Sigmoid colon (tissue), 7 donors: ENCODE data around the gene ASPM. TPM values are rescaled to one million over a fixed set of nuclear protein-coding genes. Genes with fewer than 3 reads are reported as not detected.

ENCODE experiments used
- DNase-seq: peaks from one replicate; pipeline ENCODE4 v3.0.0-alpha.2; 2019
- H3K27ac ChIP-seq, 4 donors: fragments of 200-600 bp; sonication (generic); one replicate each; pipeline ENCODE4 v1.5.1; 2016 to 2019; ENCODE audit warnings: mild to moderate bottlenecking in 1 of 4
- H3K27me3 ChIP-seq, 3 donors: fragments of 200-600 bp; sonication (generic); one replicate each; pipeline ENCODE4 v1.5.1; 2019; ENCODE audit warnings: mild to moderate bottlenecking in 1 of 3
- H3K36me3 ChIP-seq, 4 donors: fragments of 200-600 bp; sonication (generic); one replicate each; pipeline ENCODE4 v1.5.1; 2016 to 2019
- H3K4me1 ChIP-seq, 4 donors: fragments of 200-600 bp; sonication (generic); one replicate each; pipeline ENCODE4 v1.5.1; 2017 to 2019
- H3K4me3 ChIP-seq, 4 donors: fragments of 200-600 bp; sonication (generic); one replicate each; pipeline ENCODE4 v1.5.1; 2017 to 2019; ENCODE audit warnings: mild to moderate bottlenecking in 2 of 4, moderate library complexity in 1 of 4
- H3K9me3 ChIP-seq, 4 donors: fragments of 200-600 bp in 3 of 4; sonication (generic) in 3 of 4; one replicate each; pipeline versions ENCODE4 v1.5.1 to v1.6.1; 2013 to 2019
- CTCF ChIP-seq, 4 experiments: fragments of 450-650 bp in 3 of 4; fragments of 200-600 bp in 1 of 4; IDR thresholded peaks; one replicate each; pipeline ENCODE4 v1.5.1; 2016 to 2019; ENCODE audit warnings: antibody characterized with exemption in 4 of 4, mild to moderate bottlenecking in 3 of 4, moderate library complexity in 2 of 4
- EP300 ChIP-seq, 4 donors: sonication (generic); formaldehyde crosslinking; IDR thresholded peaks; one replicate each; pipeline ENCODE4 v1.6.1; 2017; ENCODE audit warnings: antibody characterized with exemption in 4 of 4
- POLR2A ChIP-seq, 2 donors: fragments of 450-650 bp; IDR thresholded peaks; one replicate each; pipeline ENCODE4 v1.6.1; 2016; ENCODE audit warnings: antibody characterized with exemption in 2 of 2, mild to moderate bottlenecking in 2 of 2, moderate library complexity in 2 of 2
- POLR2AphosphoS5 ChIP-seq, 4 donors: sonication (generic); formaldehyde crosslinking; IDR thresholded peaks; one replicate each; pipeline ENCODE4 v1.6.1; 2017; ENCODE audit warnings: antibody characterized with exemption in 4 of 4
- WGBS, 2 donors: extraction: QIAGEN DNeasy Blood & Tissue Kit; methylation state at CpG; one replicate each; pipeline ENCODE4 v1.1.7; 2013; 5-methylcytosine and 5-hydroxymethylcytosine counted together
- intact Hi-C: fragments of 100-400 bp; cut with DNase I; formaldehyde crosslinking; loops from one replicate; pipeline ENCODE4 v1.15.1; 2023
- polyA plus RNA-seq, 3 donors: library from polyadenylated mRNA; stranded (reverse); fragments of 200-250 nt; gene quantifications; one replicate each; pipeline ENCODE4 v1.2.3, GENCODE V29; 2013
- total RNA-seq, 4 donors: library from RNA; depleted of rRNA; stranded (reverse); fragments of >200 nt; gene quantifications; one replicate each; pipeline ENCODE4 v1.1.0, GENCODE V29; 2016
- donor health status: healthy with polysubstance abuse.
- donor health status: Bipolar disorder and iron deficiency.
- donor health status: healthy.

Gene ASPM
- total and polyA plus RNA-seq, 7 donors: under 0.01 to 5.9 (median 0.69) TPM

GRCh38 chr1:197093226-197093885 lies 53.1 kb downstream of the ASPM start:
- Histone ChIP-seq H3K9me3 (no peaks in the 10 kb centered on the region), H3K4me3 (no peak overlapping the region), H3K27me3 (no peaks in the 10 kb centered on the region), H3K4me1 (no peaks in the 10 kb centered on the region), H3K27ac (no peak overlapping the region), H3K36me3 (no peaks in the 10 kb centered on the region)
- 97 to 98% methylated on average over 4 of the region's 4 CpGs for WGBS, 2 donors
- no peak for DNase-seq
- TF ChIP-seq POLR2A (IDR thresholded peaks at IDR 0.05): no peak
- intact Hi-C loops: no loop called here

GRCh38 chr1:197092491-197093023 lies 53.9 kb downstream of the ASPM start:
- H3K4me1 ChIP-seq: no peaks in the 10 kb centered on the region
- H3K4me3 ChIP-seq: no peak overlapping the region
- WGBS, 2 donors: 94% methylated on average over 1 of the region's 1 CpG
- H3K36me3 ChIP-seq: no peaks in the 10 kb centered on the region
- H3K9me3 ChIP-seq: no peaks in the 10 kb centered on the region
- no peaks in the 10 kb centered on the region for H3K27me3 ChIP-seq
- TF ChIP-seq EP300 (IDR thresholded peaks at IDR 0.05) (no peak), CTCF (IDR thresholded peaks at IDR 0.05) (no peak), POLR2AphosphoS5 (IDR thresholded peaks at IDR 0.05) (no peak), POLR2A (IDR thresholded peaks at IDR 0.05) (no peak)
- intact Hi-C loops: no loop called here
- H3K27ac ChIP-seq: no peak overlapping the region
- DNase-seq: no peak

- no peaks in the 10 kb centered on the region for H3K36me3 ChIP-seq
- TF ChIP-seq POLR2A (IDR thresholded peaks at IDR 0.05): no peak
- TF ChIP-seq EP300 (IDR thresholded peaks at IDR 0.05): no peak
- no peak for TF ChIP-seq CTCF (IDR thresholded peaks at IDR 0.05)
- TF ChIP-seq POLR2AphosphoS5 (IDR thresholded peaks at IDR 0.05): no peak
- intact Hi-C loops: no loop called here
- no peaks in the 10 kb centered on the region for H3K4me1 ChIP-seq
- no peak for DNase-seq
- no peak overlapping the region for H3K4me3 ChIP-seq
- H3K27ac ChIP-seq: no peak overlapping the region
- H3K9me3 ChIP-seq: peaks cover 0 to 4% (median 3%) of the 10 kb centered on the region in 4 donors
- no peaks in the 10 kb centered on the region for H3K27me3 ChIP-seq
Observed at GRCh38 chr1:197083474-197083873, 63.0 kb downstream of the ASPM start.

- no peak for DNase-seq
- no peaks in the 10 kb centered on the region for H3K36me3 ChIP-seq
- intact Hi-C loops: no loop called here
- H3K27me3 ChIP-seq: no peaks in the 10 kb centered on the region
- no peak overlapping the region for H3K27ac ChIP-seq
- 97 to 98% methylated on average over 5 of the region's 5 CpGs for WGBS, 2 donors
- H3K9me3 ChIP-seq: peaks cover 0 to 4% (median 3%) of the 10 kb centered on the region in 4 donors
- no peak overlapping the region for H3K4me3 ChIP-seq
- no peaks in the 10 kb centered on the region for H3K4me1 ChIP-seq
- TF ChIP-seq POLR2A (IDR thresholded peaks at IDR 0.05) (no peak), EP300 (IDR thresholded peaks at IDR 0.05) (no peak), POLR2AphosphoS5 (IDR thresholded peaks at IDR 0.05) (no peak), CTCF (IDR thresholded peaks at IDR 0.05) (no peak)
Observed at GRCh38 chr1:197081117-197081753, 65.2 kb downstream of the ASPM start.

- no peak for DNase-seq
- H3K9me3 ChIP-seq: peaks cover 0 to 4% (median 3%) of the 10 kb centered on the region in 4 donors
- no peaks in the 10 kb centered on the region for H3K4me1 ChIP-seq
- TF ChIP-seq EP300 (IDR thresholded peaks at IDR 0.05): no peak
- no peak for TF ChIP-seq POLR2AphosphoS5 (IDR thresholded peaks at IDR 0.05)
- no peak for TF ChIP-seq CTCF (IDR thresholded peaks at IDR 0.05)
- no peak for TF ChIP-seq POLR2A (IDR thresholded peaks at IDR 0.05)
- H3K27ac ChIP-seq: no peak overlapping the region
- intact Hi-C loops: no loop called here
- H3K36me3 ChIP-seq: no peaks in the 10 kb centered on the region
- WGBS, 2 donors: 82 to 92% methylated on average over 2 of the region's 2 CpGs
- H3K4me3 ChIP-seq: no peak overlapping the region
- no peaks in the 10 kb centered on the region for H3K27me3 ChIP-seq
Observed at GRCh38 chr1:197080323-197080722, 66.1 kb downstream of the ASPM start.
